ENCODE measurements around the gene PIK3R3.

GRCh38 chr1:46077644-46078043 is 54.8 kb downstream of the PIK3R3 start:
- no peak for TF ChIP-seq CTCF (IDR thresholded peaks at IDR 0.05)
- no peak for TF ChIP-seq POLR2AphosphoS5 (IDR thresholded peaks at IDR 0.05; ENCODE audit: low read depth, low read length)
- TF ChIP-seq SIN3A (IDR thresholded peaks at IDR 0.05; ENCODE audit: borderline replicate concordance, insufficient read depth, low read depth, low read length), result no peak

All from Panc1 (cell line).